Lower leg skin (tissue), 4 donors: ENCODE data around the gene SCEL. TPM values are rescaled to one million over a fixed set of nuclear protein-coding genes. Genes with fewer than 3 reads are reported as not detected.

Experiments used
- DNase-seq, 2 donors: peaks; one replicate each; pipeline ENCODE4 v3.0.0-alpha.2; 2019; ENCODE audit warnings: low spot score in 2 of 2
- H3K4me3 ChIP-seq: fragments of 200-600 bp; sonication (generic); 2 replicates; pipeline ENCODE4 v1.5.1; 2017; ENCODE audit warnings: mild to moderate bottlenecking, low read depth; ENCODE audit not compliant: poor library complexity, severe bottlenecking
- CTCF ChIP-seq, 3 donors: fragments of 450-650 bp; IDR thresholded peaks; one replicate each; pipeline ENCODE4 v1.5.1; 2016; ENCODE audit warnings: antibody characterized with exemption in 3 of 3, mild to moderate bottlenecking in 3 of 3, moderate library complexity in 2 of 3
- POLR2A ChIP-seq, 2 donors: fragments of 450-650 bp; IDR thresholded peaks; one replicate each; pipeline ENCODE4 v1.6.1; 2016 to 2017; ENCODE audit warnings: antibody characterized with exemption in 2 of 2, mild to moderate bottlenecking in 1 of 2, moderate library complexity in 1 of 2
- WGBS, 2 donors: methylation state at CpG; one replicate each; pipeline ENCODE4 v1.1.5; 2018; 5-methylcytosine and 5-hydroxymethylcytosine counted together
- intact Hi-C: fragments of 100-400 bp; cut with DNase I; formaldehyde crosslinking; loops from one replicate; pipeline ENCODE4 v1.15.0; 2023; ENCODE audit warnings: low total_unique reads
- total RNA-seq, 4 donors: library from RNA; depleted of rRNA; stranded (reverse); fragments of >200 nt; gene quantifications; one replicate each; pipeline ENCODE4 v1.1.0, GENCODE V29; 2016

Gene SCEL
- total RNA-seq, 4 donors from 2014 or later = 298 to 628 (median 352) TPM

- intact Hi-C loops = no loop called here
- 36 to 48% methylated on average over 7 of the region's 7 CpGs for WGBS, 2 donors
- no peak for TF ChIP-seq POLR2A (IDR thresholded peaks at IDR 0.05)
- no peak for TF ChIP-seq CTCF (IDR thresholded peaks at IDR 0.05)
- H3K4me3 ChIP-seq = no peak overlapping the region
- peak; percentile 50 to 88 for DNase-seq
Measured at GRCh38 chr13:77584106-77584505, 48.6 kb downstream of the SCEL start.

GRCh38 chr13:77595166-77595810 lies 59.8 kb downstream of the SCEL start:
- DNase-seq = no peak
- intact Hi-C loops = loop anchor here (10.0 kb wide), 1 partner anchor 150 kb away; no protein-coding TSS in a partner anchor
- TF ChIP-seq POLR2A (IDR thresholded peaks at IDR 0.05) (no peak), CTCF (IDR thresholded peaks at IDR 0.05) (no peak)
- H3K4me3 ChIP-seq = no peak overlapping the region
- 30 to 31% methylated on average over 2 of the region's 2 CpGs for WGBS, 2 donors

- DNase-seq = no peak
- intact Hi-C loops = loop anchor here (10.0 kb wide), 1 partner anchor 148 kb away; no protein-coding TSS in a partner anchor
- 46 to 63% methylated on average over 1 of the region's 1 CpG for WGBS, 2 donors
Measured at GRCh38 chr13:77596777-77597176, 61.3 kb downstream of the SCEL start.

GRCh38 chr13:77599351-77599750 lies 63.8 kb downstream of the SCEL start:
- DNase-seq = no peak
- no peak overlapping the region for H3K4me3 ChIP-seq
- intact Hi-C loops = loop anchor here (10.0 kb wide), 1 partner anchor 145 kb away; no protein-coding TSS in a partner anchor
- 86 to 90% methylated on average over 2 of the region's 2 CpGs for WGBS, 2 donors
- TF ChIP-seq CTCF (IDR thresholded peaks at IDR 0.05) = no peak
- TF ChIP-seq POLR2A (IDR thresholded peaks at IDR 0.05) = no peak

More at GRCh38 chr13:77596777-77597176, 61.3 kb downstream of the SCEL start:
- no peak for TF ChIP-seq POLR2A (IDR thresholded peaks at IDR 0.05)
- no peak for TF ChIP-seq CTCF (IDR thresholded peaks at IDR 0.05)
- no peak overlapping the region for H3K4me3 ChIP-seq

- no peak for TF ChIP-seq POLR2A (IDR thresholded peaks at IDR 0.05)
- TF ChIP-seq CTCF (IDR thresholded peaks at IDR 0.05) = no peak
- no peak overlapping the region for H3K4me3 ChIP-seq
- no peak for DNase-seq
- intact Hi-C loops = no loop called here
- 63 to 73% methylated on average over 2 of the region's 2 CpGs for WGBS, 2 donors
Measured at GRCh38 chr13:77600701-77601100, 65.2 kb downstream of the SCEL start.

- no peak overlapping the region for H3K4me3 ChIP-seq
- no peak for TF ChIP-seq POLR2A (IDR thresholded peaks at IDR 0.05)
- TF ChIP-seq CTCF (IDR thresholded peaks at IDR 0.05) = no peak
- intact Hi-C loops = no loop called here
- DNase-seq = no peak
- WGBS, 2 donors = 93 to 100% methylated on average over 1 of the region's 1 CpG
Measured at GRCh38 chr13:77611068-77611467, 75.6 kb downstream of the SCEL start.
